Calu3 (cell line): ENCODE measurements around the gene ABL1. TPM values are rescaled to one million over a fixed set of nuclear protein-coding genes. Genes with fewer than 3 reads are reported as not detected.

Source experiments
- BruUV-seq: library from RNA; stranded (reverse); fragments of 400-500 nt; replicated peaks from 2 replicates; lab custom pipeline; 2021; lab: Mats Ljungman, UMichigan
- CTCF ChIA-PET: fragments of 300-600 bp; sonication (Branson Sonifier 250); formaldehyde crosslinking; loops from one replicate; lab custom pipeline; 2022; ENCODE audit warnings: antibody characterized with exemption; lab: Charles Lee
- DNase-seq: peaks from one replicate; pipeline ENCODE4 v3.0.0; 2022
- H3K27ac Mint-ChIP-seq: one replicate; pipeline ENCODE4 v1.8.0; 2022; ENCODE audit warnings: mixed read lengths; ENCODE audit not compliant: unreplicated experiment
- H3K27me3 Mint-ChIP-seq: one replicate; pipeline ENCODE4 v1.8.0; 2022; ENCODE audit warnings: mixed read lengths; ENCODE audit not compliant: unreplicated experiment
- H3K36me3 Mint-ChIP-seq: one replicate; pipeline ENCODE4 v1.8.0; 2022; ENCODE audit warnings: mild to moderate bottlenecking, moderate library complexity, mixed read lengths; ENCODE audit not compliant: insufficient read depth, unreplicated experiment
- H3K4me1 Mint-ChIP-seq: one replicate; pipeline ENCODE4 v1.8.0; 2022; ENCODE audit warnings: mild to moderate bottlenecking, low read depth, mixed read lengths; ENCODE audit not compliant: unreplicated experiment
- H3K4me3 Mint-ChIP-seq: one replicate; pipeline ENCODE4 v1.8.0; 2022; ENCODE audit warnings: mild to moderate bottlenecking, low read depth, moderate library complexity, mixed read lengths; ENCODE audit not compliant: unreplicated experiment
- H3K9me3 Mint-ChIP-seq: one replicate; pipeline ENCODE4 v1.8.0; 2022; ENCODE audit warnings: low read depth, mixed read lengths; ENCODE audit not compliant: unreplicated experiment
- intact Hi-C: fragments of 100-400 bp; cut with micrococcal nuclease; formaldehyde crosslinking; loops from one replicate; pipeline ENCODE4 v1.10.0; 2022; ENCODE audit not compliant: unreplicated experiment
- total RNA-seq: library from RNA; stranded (reverse); gene quantifications from 2 replicates; pipeline ENCODE4 v1.2.3, GENCODE V29; 2022
- TF ChIP-seq, protein P1 (sequence below): fragments of 200-600 bp; IDR thresholded peaks from one replicate; pipeline ENCODE4 v1.8.0; 2022; ENCODE audit warnings: antibody characterized with exemption; ENCODE audit not compliant: unreplicated experiment

Gene ABL1
- total RNA-seq, 1 experiment from 2014 or later, result 30.0 TPM

DNA sequence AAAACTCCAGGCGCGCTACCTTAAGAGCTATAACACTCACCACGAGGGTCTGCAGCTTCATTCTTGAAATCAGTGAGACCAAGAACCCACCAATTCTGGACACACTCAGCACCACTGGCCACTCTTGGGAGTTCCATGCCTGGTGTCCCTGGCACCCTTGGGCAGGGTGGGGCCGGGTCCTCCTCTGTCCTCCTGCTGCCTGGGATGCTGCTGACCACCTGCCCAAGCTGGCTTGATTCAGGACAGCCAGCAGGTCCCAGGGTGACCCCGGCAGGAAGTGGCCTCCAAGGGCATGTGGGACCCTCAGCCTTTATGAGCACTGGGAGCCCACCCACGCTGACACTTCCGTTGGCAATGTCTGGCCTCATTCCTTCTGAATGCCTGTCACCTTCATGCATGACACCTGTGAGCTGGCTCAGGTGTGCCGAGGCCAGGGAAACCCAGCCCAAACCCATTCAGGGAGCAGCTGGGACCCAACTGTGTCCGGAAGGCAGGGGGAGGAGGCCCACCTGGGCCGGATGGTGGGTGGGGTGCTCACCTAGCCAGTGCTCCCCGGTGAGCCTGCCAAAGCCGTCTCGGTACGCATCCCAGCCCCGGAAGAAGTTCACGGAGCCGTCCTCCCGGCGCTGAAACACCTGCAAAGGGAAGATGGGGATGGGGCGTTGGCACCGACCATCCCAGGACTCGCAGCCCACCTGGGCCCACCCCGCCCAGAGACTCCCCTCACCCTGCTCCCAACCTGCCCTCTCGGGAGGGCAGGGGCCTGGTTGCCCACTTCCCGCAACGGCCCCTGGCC lies 76.4 kb downstream of the ABL1 start:
- no peaks in the 10 kb centered on the region for H3K36me3 Mint-ChIP-seq
- no peak for DNase-seq
- BruUV-seq, result no TSS peak
- intact Hi-C loops, result no loop called here
- CTCF ChIA-PET, result interaction anchor here (0.6 to 0.7 kb wide), 3 partner anchors 135 to 202 kb away, joined by 3 to 6 read pairs (median 4); no protein-coding TSS in a partner anchor
- no peak overlapping the region for H3K4me3 Mint-ChIP-seq
- TF ChIP-seq, protein P1, sequence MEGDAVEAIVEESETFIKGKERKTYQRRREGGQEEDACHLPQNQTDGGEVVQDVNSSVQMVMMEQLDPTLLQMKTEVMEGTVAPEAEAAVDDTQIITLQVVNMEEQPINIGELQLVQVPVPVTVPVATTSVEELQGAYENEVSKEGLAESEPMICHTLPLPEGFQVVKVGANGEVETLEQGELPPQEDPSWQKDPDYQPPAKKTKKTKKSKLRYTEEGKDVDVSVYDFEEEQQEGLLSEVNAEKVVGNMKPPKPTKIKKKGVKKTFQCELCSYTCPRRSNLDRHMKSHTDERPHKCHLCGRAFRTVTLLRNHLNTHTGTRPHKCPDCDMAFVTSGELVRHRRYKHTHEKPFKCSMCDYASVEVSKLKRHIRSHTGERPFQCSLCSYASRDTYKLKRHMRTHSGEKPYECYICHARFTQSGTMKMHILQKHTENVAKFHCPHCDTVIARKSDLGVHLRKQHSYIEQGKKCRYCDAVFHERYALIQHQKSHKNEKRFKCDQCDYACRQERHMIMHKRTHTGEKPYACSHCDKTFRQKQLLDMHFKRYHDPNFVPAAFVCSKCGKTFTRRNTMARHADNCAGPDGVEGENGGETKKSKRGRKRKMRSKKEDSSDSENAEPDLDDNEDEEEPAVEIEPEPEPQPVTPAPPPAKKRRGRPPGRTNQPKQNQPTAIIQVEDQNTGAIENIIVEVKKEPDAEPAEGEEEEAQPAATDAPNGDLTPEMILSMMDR, result no peak
- peaks cover 22% of the 10 kb centered on the region for H3K27me3 Mint-ChIP-seq
- no peaks in the 10 kb centered on the region for H3K4me1 Mint-ChIP-seq
- H3K27ac Mint-ChIP-seq, result no peak overlapping the region
- H3K9me3 Mint-ChIP-seq, result no peaks in the 10 kb centered on the region

DNA sequence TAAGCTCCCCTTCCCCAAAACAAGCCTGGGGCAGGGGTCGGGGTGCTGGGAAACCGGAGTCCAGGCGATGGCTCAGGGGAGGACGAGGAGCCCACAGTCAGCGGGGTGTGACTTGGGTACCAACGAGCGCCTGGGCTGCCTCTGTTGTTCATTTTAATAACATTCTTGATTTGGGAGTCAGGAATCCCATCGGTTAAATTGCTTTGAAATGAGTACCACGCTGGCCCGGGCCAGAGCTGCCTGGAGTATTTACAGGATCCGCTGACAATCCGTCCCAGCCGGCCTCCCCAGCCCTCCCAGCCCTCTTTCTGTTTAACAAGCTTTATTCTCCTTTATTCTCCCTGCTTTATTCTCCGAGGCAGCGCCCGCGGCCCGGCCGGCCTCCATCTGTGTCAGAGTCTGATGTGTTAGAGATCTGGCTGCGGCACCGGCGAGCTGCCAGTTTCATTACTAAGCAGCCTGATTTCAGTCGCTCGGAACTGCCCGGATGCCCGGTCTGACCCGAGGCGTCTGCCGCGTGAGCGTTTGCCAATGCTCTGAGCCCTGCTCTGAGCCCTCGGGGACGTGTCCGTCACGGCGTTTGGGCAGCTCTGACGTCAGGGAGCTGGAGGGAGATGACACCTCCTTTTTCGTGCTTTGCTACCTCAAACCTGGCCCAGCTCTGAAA lies 78.0 kb downstream of the ABL1 start:
- H3K36me3 Mint-ChIP-seq, result no peaks in the 10 kb centered on the region
- no peak overlapping the region for H3K27ac Mint-ChIP-seq
- CTCF ChIA-PET, result no interaction called here
- no peaks in the 10 kb centered on the region for H3K9me3 Mint-ChIP-seq
- DNase-seq, result no peak
- no peaks in the 10 kb centered on the region for H3K4me1 Mint-ChIP-seq
- BruUV-seq, result no TSS peak
- TF ChIP-seq, protein P1, result no peak
- peaks cover 22% of the 10 kb centered on the region for H3K27me3 Mint-ChIP-seq
- no peak overlapping the region for H3K4me3 Mint-ChIP-seq
- intact Hi-C loops, result no loop called here

GRCh38 chr9:130913599-130914416 lies 78.8 kb downstream of the ABL1 start:
- CTCF ChIA-PET, result no interaction called here
- intact Hi-C loops, result no loop called here
- no peak for DNase-seq
- H3K36me3 Mint-ChIP-seq, result no peaks in the 10 kb centered on the region
- H3K27me3 Mint-ChIP-seq, result peaks cover 21% of the 10 kb centered on the region
- no TSS peak for BruUV-seq
- H3K4me3 Mint-ChIP-seq, result no peak overlapping the region
- H3K27ac Mint-ChIP-seq, result no peak overlapping the region
- no peaks in the 10 kb centered on the region for H3K9me3 Mint-ChIP-seq
- TF ChIP-seq, protein P1, result no peak
- no peaks in the 10 kb centered on the region for H3K4me1 Mint-ChIP-seq

- no peaks in the 10 kb centered on the region for H3K9me3 Mint-ChIP-seq
- H3K4me1 Mint-ChIP-seq, result no peaks in the 10 kb centered on the region
- BruUV-seq, result no TSS peak
- no peak overlapping the region for H3K4me3 Mint-ChIP-seq
- TF ChIP-seq, protein P1, result no peak
- intact Hi-C loops, result no loop called here
- H3K27me3 Mint-ChIP-seq, result peaks cover 21% of the 10 kb centered on the region
- DNase-seq, result no peak
- no peak overlapping the region for H3K27ac Mint-ChIP-seq
- CTCF ChIA-PET, result no interaction called here
- H3K36me3 Mint-ChIP-seq, result no peaks in the 10 kb centered on the region
These were observed 79.5 kb downstream of the ABL1 start for GRCh38 chr9:130914417-130915095.
